ENCODE data around the gene TEC. TPM values are rescaled to one million over a fixed set of nuclear protein-coding genes. Genes with fewer than 3 reads are reported as not detected.

The TEC gene
- total RNA-seq, 2 donors from 2014 or later, result 2.1 to 3.3 TPM

DNA sequence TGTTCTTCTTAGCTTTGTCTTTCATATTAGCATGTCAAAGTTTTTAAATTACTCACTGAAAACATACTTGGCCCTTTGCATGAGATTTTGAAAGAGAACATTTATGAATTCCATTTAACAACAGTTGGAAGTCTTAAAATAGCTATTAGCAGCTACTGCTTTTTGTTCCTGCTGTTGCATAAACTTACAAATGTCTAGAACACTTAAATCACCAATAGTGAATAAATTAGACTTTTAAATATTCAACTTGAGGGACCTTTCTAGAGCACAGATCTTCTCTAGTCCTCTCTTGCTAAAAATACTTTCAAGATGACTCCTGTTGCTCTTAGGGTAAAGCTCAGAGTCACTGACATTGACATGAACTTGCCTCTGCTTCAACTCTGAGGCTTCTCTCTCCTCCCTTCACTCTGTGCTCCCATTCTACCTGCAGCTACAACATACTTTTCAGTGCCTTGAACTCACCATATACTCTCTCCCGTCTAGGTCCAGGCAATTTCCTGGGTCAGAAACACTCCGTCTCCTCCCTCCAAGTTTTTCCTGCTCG, 119.7 kb downstream of the TEC start:
- DNase-seq, result no peak
- Histone ChIP-seq H3K27ac (no peak overlapping the region), H3K36me3 (replicated peaks in 1 of 2; ENCODE audit: insufficient read depth in 1 of 2, low read depth in 2 of 2) (no peaks in the 10 kb centered on the region), H3K4me3 (no peak overlapping the region), H3K27me3 (no peaks in the 10 kb centered on the region), H3K4me1 (no peaks in the 10 kb centered on the region), H3K9me3 (no peaks in the 10 kb centered on the region)
- TF ChIP-seq, protein P1, sequence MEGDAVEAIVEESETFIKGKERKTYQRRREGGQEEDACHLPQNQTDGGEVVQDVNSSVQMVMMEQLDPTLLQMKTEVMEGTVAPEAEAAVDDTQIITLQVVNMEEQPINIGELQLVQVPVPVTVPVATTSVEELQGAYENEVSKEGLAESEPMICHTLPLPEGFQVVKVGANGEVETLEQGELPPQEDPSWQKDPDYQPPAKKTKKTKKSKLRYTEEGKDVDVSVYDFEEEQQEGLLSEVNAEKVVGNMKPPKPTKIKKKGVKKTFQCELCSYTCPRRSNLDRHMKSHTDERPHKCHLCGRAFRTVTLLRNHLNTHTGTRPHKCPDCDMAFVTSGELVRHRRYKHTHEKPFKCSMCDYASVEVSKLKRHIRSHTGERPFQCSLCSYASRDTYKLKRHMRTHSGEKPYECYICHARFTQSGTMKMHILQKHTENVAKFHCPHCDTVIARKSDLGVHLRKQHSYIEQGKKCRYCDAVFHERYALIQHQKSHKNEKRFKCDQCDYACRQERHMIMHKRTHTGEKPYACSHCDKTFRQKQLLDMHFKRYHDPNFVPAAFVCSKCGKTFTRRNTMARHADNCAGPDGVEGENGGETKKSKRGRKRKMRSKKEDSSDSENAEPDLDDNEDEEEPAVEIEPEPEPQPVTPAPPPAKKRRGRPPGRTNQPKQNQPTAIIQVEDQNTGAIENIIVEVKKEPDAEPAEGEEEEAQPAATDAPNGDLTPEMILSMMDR (IDR thresholded peaks at IDR 0.05), result no peak
- TF ChIP-seq POLR2A (IDR thresholded peaks at IDR 0.05), result no peak
- 87% methylated on average over 3 of the region's 3 CpGs for WGBS, 2 donors
- intact Hi-C loops (cut with DNase I), result no loop called here
- ATAC-seq, result no peak

DNA sequence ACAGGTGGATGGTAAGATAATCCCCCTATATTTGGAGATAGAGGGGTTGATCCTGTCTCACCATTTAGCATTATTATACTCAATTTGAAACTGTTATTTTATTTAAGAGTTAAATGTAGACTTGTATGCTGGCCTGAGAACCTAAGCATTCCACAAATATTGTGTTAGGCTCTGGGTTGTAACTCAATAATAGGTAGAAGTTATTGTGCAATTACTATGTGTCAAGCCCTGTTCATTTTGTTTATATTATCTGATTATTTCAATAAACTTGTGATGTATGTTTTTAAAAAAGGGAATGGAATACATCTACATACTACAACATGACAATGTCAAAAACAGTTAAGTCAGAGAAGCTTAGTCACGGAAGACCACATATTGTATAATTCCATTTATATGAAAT, 122.0 kb downstream of the TEC start:
- Histone ChIP-seq H3K9me3 (no peaks in the 10 kb centered on the region), H3K4me1 (no peaks in the 10 kb centered on the region), H3K4me3 (no peak overlapping the region), H3K36me3 (replicated peaks in 1 of 2; ENCODE audit: insufficient read depth in 1 of 2, low read depth in 2 of 2) (no peaks in the 10 kb centered on the region), H3K27ac (no peak overlapping the region), H3K27me3 (no peaks in the 10 kb centered on the region)
- no peak for ATAC-seq
- 91 to 94% methylated on average over 1 of the region's 1 CpG for WGBS, 2 donors
- TF ChIP-seq, protein P1 (IDR thresholded peaks at IDR 0.05), result no peak
- TF ChIP-seq POLR2A (IDR thresholded peaks at IDR 0.05), result no peak
- intact Hi-C loops (cut with DNase I), result no loop called here
- DNase-seq, result no peak

DNA sequence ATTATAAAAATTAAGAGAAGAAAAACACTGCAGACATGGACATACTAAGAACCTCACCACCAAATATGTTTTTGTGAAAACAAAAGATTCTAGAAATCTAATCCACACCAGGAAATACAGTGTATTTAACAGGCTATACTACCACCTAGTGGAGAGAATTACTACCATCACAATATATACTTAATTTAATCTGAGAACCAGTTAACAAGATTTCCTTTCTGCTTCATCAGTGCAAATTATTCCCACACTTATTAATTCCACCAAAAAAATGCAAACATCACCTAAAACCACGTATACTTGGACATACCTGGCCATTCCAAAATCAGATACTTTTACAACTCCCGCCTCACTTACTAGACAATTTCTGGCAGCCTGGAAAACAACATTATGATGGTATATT, 128.6 kb downstream of the TEC start:
- Histone ChIP-seq H3K4me1 (no peaks in the 10 kb centered on the region), H3K27ac (no peak overlapping the region), H3K4me3 (no peak overlapping the region), H3K27me3 (no peaks in the 10 kb centered on the region), H3K36me3 (replicated peaks in 1 of 2; ENCODE audit: insufficient read depth in 1 of 2, low read depth in 2 of 2) (no peaks in the 10 kb centered on the region), H3K9me3 (no peaks in the 10 kb centered on the region)
- TF ChIP-seq POLR2A (IDR thresholded peaks at IDR 0.05), result no peak
- TF ChIP-seq, protein P1 (IDR thresholded peaks at IDR 0.05), result peak; percentile 39 to 69 (median 61)
- 50 to 52% methylated on average over 2 of the region's 2 CpGs for WGBS, 2 donors
- intact Hi-C loops (cut with DNase I), result no loop called here
- DNase-seq, result no peak
- ATAC-seq, result peak; percentile 60

DNA sequence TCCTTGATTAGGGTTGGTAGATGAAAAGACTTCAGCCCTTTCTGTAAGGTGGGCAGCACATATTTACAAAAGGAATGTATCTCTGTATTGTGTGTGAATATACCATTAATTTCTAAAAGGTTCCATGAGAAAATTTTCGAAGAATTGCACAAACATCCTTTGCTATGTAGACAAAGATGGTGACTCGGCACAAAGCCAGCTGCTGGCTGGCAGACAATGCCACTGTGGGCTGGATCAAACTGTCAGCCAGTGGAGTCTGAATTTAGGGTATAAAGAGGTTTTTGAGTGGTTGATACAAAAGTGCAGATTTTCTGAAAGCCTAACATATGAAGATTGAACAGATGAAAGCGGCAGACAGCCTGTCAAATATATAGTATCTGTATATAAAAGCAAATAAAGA, 129.9 kb downstream of the TEC start:
- Histone ChIP-seq H3K9me3 (no peaks in the 10 kb centered on the region), H3K27me3 (no peaks in the 10 kb centered on the region), H3K4me1 (no peaks in the 10 kb centered on the region), H3K36me3 (replicated peaks in 1 of 2; ENCODE audit: insufficient read depth in 1 of 2, low read depth in 2 of 2) (no peaks in the 10 kb centered on the region), H3K27ac (no peak overlapping the region), H3K4me3 (no peak overlapping the region)
- intact Hi-C loops (cut with DNase I), result no loop called here
- WGBS, 2 donors, result 48 to 65% methylated on average over 3 of the region's 3 CpGs
- no peak for TF ChIP-seq POLR2A (IDR thresholded peaks at IDR 0.05)
- TF ChIP-seq, protein P1 (IDR thresholded peaks at IDR 0.05), result no peak
- no peak for ATAC-seq
- DNase-seq, result peak in 1 of 4 donors; percentile 23

DNA sequence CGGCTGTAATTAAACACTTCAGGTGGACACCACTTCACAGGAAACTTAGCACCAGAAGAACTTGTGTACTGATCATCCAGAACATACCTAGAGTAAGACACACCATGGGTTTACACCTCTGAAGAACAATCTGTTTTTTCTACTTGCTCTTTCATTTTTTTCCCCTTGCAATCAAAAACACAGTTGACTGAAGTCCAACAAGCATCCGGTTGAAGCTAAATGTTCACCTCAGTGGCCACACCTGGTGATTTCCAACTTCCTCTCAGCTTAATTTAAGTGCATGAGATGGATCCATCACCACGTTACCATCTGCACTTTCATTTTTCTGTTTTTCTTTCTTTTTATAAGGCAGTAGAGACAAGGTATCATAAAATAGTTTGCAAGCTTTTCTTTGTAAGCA, 130.7 kb downstream of the TEC start:
- TF ChIP-seq POLR2A (IDR thresholded peaks at IDR 0.05), result no peak
- TF ChIP-seq, protein P1 (IDR thresholded peaks at IDR 0.05), result no peak
- Histone ChIP-seq H3K9me3 (no peaks in the 10 kb centered on the region), H3K4me1 (no peaks in the 10 kb centered on the region), H3K27ac (no peak overlapping the region), H3K27me3 (no peaks in the 10 kb centered on the region), H3K4me3 (no peak overlapping the region), H3K36me3 (replicated peaks in 1 of 2; ENCODE audit: insufficient read depth in 1 of 2, low read depth in 2 of 2) (no peaks in the 10 kb centered on the region)
- WGBS, 2 donors, result 66 to 76% methylated on average over 3 of the region's 3 CpGs
- no peak for DNase-seq
- intact Hi-C loops (cut with DNase I), result no loop called here
- ATAC-seq, result no peak
